ENCODE results near the gene B3GALNT2.

DNA sequence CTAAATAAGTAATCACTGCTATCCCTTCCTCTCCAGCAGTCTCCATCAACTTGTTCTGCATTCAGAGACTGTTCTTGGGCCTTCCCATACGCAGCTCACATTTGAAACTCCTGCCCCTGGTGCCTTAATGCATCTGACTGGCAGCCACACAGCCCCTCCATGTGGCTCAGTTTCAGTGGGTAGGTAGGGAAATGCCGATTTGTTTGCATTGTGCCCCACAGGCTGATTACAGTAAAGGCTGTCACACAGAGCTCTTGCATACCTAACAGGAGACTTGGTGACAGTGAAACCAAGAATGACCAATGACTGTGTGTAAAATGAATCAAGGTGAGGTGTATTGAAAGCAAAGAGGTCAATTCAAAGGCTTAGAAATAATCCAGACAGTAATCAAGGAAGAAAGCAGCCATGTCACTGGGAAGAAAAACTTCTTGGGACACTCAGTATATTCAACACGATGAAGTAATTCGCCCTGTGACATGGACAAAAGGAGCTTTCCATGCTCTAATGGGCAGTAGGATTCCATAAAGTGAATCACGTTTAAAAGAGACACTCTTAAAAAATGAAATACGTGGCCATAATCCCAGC, 12.7 kb upstream of the B3GALNT2 start:
- no peak for TF ChIP-seq SRF (IDR thresholded peaks at IDR 0.05; ENCODE audit: low read depth, low read length)
- TF ChIP-seq, protein P1, sequence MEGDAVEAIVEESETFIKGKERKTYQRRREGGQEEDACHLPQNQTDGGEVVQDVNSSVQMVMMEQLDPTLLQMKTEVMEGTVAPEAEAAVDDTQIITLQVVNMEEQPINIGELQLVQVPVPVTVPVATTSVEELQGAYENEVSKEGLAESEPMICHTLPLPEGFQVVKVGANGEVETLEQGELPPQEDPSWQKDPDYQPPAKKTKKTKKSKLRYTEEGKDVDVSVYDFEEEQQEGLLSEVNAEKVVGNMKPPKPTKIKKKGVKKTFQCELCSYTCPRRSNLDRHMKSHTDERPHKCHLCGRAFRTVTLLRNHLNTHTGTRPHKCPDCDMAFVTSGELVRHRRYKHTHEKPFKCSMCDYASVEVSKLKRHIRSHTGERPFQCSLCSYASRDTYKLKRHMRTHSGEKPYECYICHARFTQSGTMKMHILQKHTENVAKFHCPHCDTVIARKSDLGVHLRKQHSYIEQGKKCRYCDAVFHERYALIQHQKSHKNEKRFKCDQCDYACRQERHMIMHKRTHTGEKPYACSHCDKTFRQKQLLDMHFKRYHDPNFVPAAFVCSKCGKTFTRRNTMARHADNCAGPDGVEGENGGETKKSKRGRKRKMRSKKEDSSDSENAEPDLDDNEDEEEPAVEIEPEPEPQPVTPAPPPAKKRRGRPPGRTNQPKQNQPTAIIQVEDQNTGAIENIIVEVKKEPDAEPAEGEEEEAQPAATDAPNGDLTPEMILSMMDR (IDR thresholded peaks at IDR 0.05; ENCODE audit: control extremely low read depth in 1 of 3, insufficient read depth in 1 of 3, low read depth in 1 of 3, low read length in 3 of 3): no peak
- no peak for TF ChIP-seq EGR1 (IDR thresholded peaks at IDR 0.05; ENCODE audit: borderline replicate concordance, low read depth, low read length)
- TF ChIP-seq KDM5A (IDR thresholded peaks at IDR 0.05; ENCODE audit: low read length): no peak
- no peak for TF ChIP-seq EZH2 (IDR thresholded peaks at IDR 0.05; ENCODE audit: low read depth, low read length, severe bottlenecking)
- no peak for TF ChIP-seq RFX5 (IDR thresholded peaks at IDR 0.05; ENCODE audit: borderline replicate concordance, low read depth, low read length)
- TF ChIP-seq HDAC6 (IDR thresholded peaks at IDR 0.05; ENCODE audit: low read depth, low read length): no peak
- TF ChIP-seq POLR2AphosphoS5 (IDR thresholded peaks at IDR 0.05; ENCODE audit: low read depth, low read length): no peak
- no peak for TF ChIP-seq CHD1 (IDR thresholded peaks at IDR 0.05; ENCODE audit: low read depth, low read length)
- no peak; a peak in 1 of 4 replicates for TF ChIP-seq RAD21 (IDR thresholded peaks at IDR 0.05 in 1 of 2, conservative IDR thresholded peaks at IDR 0.05 in 1 of 2; ENCODE audit: low read depth in 2 of 2, low read length in 2 of 2)
- no peak for TF ChIP-seq EP300 (IDR thresholded peaks at IDR 0.05; ENCODE audit: borderline replicate concordance in 1 of 2, low read depth in 2 of 2, low read length in 2 of 2)
- no peak for TF ChIP-seq GABPA (IDR thresholded peaks at IDR 0.05; ENCODE audit: borderline replicate concordance, insufficient read depth, low read length)
- TF ChIP-seq JUND (IDR thresholded peaks at IDR 0.05; ENCODE audit: low read length): no peak

Measured in H1 (cell line).